Astrocyte (in vitro differentiated cells and primary cell): ENCODE results near the gene HMSD. TPM values are rescaled to one million over a fixed set of nuclear protein-coding genes. Genes with fewer than 3 reads are reported as not detected.

Source experiments
- DNase-seq: peaks from one replicate; pipeline ENCODE4 v3.0.0-alpha.2; 2010; ENCODE audit warnings: low read depth
- FAIRE-seq: peaks from 2 replicates; lab custom pipeline; 2011; peaks lifted over from hg19 to GRCh38; lab: Jason Lieb, UNC
- H2AFZ ChIP-seq: 2 replicates; pipeline ENCODE4 v1.6.0; 2012; ENCODE audit warnings: low read depth, low read length, inconsistent platforms
- H3K27ac ChIP-seq: 2 replicates; pipeline ENCODE4 v1.5.1; 2011; ENCODE audit warnings: low read depth, low read length, inconsistent platforms
- H3K27me3 ChIP-seq: 2 replicates; pipeline ENCODE4 v1.6.0; 2011; ENCODE audit warnings: low read length, inconsistent platforms; ENCODE audit not compliant: insufficient read depth
- H3K36me3 ChIP-seq: 2 replicates; pipeline ENCODE4 v1.5.1; 2011; ENCODE audit warnings: low read length, inconsistent platforms; ENCODE audit not compliant: insufficient read depth
- H3K4me1 ChIP-seq: 2 replicates; pipeline ENCODE4 v1.5.1; 2011; ENCODE audit warnings: low read length, inconsistent platforms; ENCODE audit not compliant: insufficient read depth
- H3K4me2 ChIP-seq: 2 replicates; pipeline ENCODE4 v1.6.0; 2012; ENCODE audit warnings: low read length, inconsistent platforms
- H3K4me3 ChIP-seq: 2 replicates; pipeline ENCODE4 v1.5.1; 2011; ENCODE audit warnings: low read depth, mild to moderate bottlenecking, low read length, inconsistent platforms; ENCODE audit not compliant: insufficient read depth
- H3K79me2 ChIP-seq: 2 replicates; pipeline ENCODE4 v1.6.0; 2012; ENCODE audit warnings: mild to moderate bottlenecking, low read length, inconsistent platforms; ENCODE audit not compliant: insufficient read depth
- H3K9ac ChIP-seq: 2 replicates; pipeline ENCODE4 v1.6.0; 2012; ENCODE audit warnings: mild to moderate bottlenecking, low read length, inconsistent platforms
- H3K9me3 ChIP-seq: 2 replicates; pipeline ENCODE4 v1.5.1; 2012; ENCODE audit warnings: low read depth, mild to moderate bottlenecking, low read length, inconsistent platforms; ENCODE audit not compliant: insufficient read depth
- H4K20me1 ChIP-seq: 2 replicates; pipeline ENCODE4 v1.6.0; 2012; ENCODE audit warnings: low read length, inconsistent platforms; ENCODE audit not compliant: insufficient read depth
- H3K27ac Mint-ChIP-seq: one replicate; pipeline ENCODE4 v1.8.0; 2021; ENCODE audit warnings: mild to moderate bottlenecking, mixed read lengths; ENCODE audit not compliant: unreplicated experiment
- H3K27me3 Mint-ChIP-seq: one replicate; pipeline ENCODE4 v1.8.0; 2021; ENCODE audit warnings: low read depth, mixed read lengths; ENCODE audit not compliant: unreplicated experiment
- H3K36me3 Mint-ChIP-seq: one replicate; pipeline ENCODE4 v1.8.0; 2021; ENCODE audit warnings: low read depth, mixed read lengths; ENCODE audit not compliant: unreplicated experiment
- H3K4me1 Mint-ChIP-seq: one replicate; pipeline ENCODE4 v1.8.0; 2021; ENCODE audit warnings: low read depth, mixed read lengths; ENCODE audit not compliant: unreplicated experiment
- H3K4me3 Mint-ChIP-seq: one replicate; pipeline ENCODE4 v1.8.0; 2021; ENCODE audit warnings: mild to moderate bottlenecking, moderate library complexity, mixed read lengths; ENCODE audit not compliant: unreplicated experiment
- H3K9me3 Mint-ChIP-seq: one replicate; pipeline ENCODE4 v1.8.0; 2021; ENCODE audit warnings: mild to moderate bottlenecking, mixed read lengths; ENCODE audit not compliant: unreplicated experiment
- CTCF ChIP-seq: IDR thresholded peaks from 2 replicates; pipeline ENCODE4 v1.5.1; 2011; ENCODE audit warnings: low read depth, mild to moderate bottlenecking, inconsistent platforms, low read length, moderate library complexity; ENCODE audit not compliant: insufficient read depth
- EZH2 ChIP-seq: IDR thresholded peaks from 2 replicates; pipeline ENCODE4 v1.6.1; 2012; ENCODE audit warnings: mild to moderate bottlenecking, low read length, inconsistent platforms; ENCODE audit not compliant: insufficient read depth
- total RNA-seq: library from RNA; stranded (reverse); gene quantifications from 2 replicates; pipeline ENCODE4 v1.2.1, GENCODE V29; 2021

The HMSD gene
- total RNA-seq, 1 donor from 2014 or later, result 1.0 TPM

GRCh38 chr18:64002581-64002980 lies 53.5 kb downstream of the HMSD start:
- peaks cover 1% of the 10 kb centered on the region for H3K36me3 Mint-ChIP-seq

GRCh38 chr18:64009305-64009704 lies 60.2 kb downstream of the HMSD start:
- no peak overlapping the region for H3K4me3 Mint-ChIP-seq
- TF ChIP-seq CTCF (no peak), EZH2 (no peak)
- no peak overlapping the region for H3K9ac ChIP-seq
- H3K27ac ChIP-seq, result no peak overlapping the region
- no peaks in the 10 kb centered on the region for H3K27me3 ChIP-seq
- no peak overlapping the region for H3K27ac Mint-ChIP-seq
- no peaks in the 10 kb centered on the region for H3K9me3 ChIP-seq
- no peak overlapping the region for H2AFZ ChIP-seq
- FAIRE-seq (no peak), DNase-seq (no peak)
- H3K9me3 Mint-ChIP-seq, result no peaks in the 10 kb centered on the region
- no peaks in the 10 kb centered on the region for H3K4me1 ChIP-seq
- no peaks in the 10 kb centered on the region for H3K4me1 Mint-ChIP-seq
- no peaks in the 10 kb centered on the region for H3K79me2 ChIP-seq
- no peaks in the 10 kb centered on the region for H3K36me3 ChIP-seq
- no peaks in the 10 kb centered on the region for H3K27me3 Mint-ChIP-seq
- H3K36me3 Mint-ChIP-seq, result no peaks in the 10 kb centered on the region
- no peak overlapping the region for H3K4me3 ChIP-seq
- H3K4me2 ChIP-seq, result no peak overlapping the region
- H4K20me1 ChIP-seq, result no peaks in the 10 kb centered on the region

More at GRCh38 chr18:64002581-64002980, 53.5 kb downstream of the HMSD start:
- H3K9me3 ChIP-seq, result no peaks in the 10 kb centered on the region
- no peaks in the 10 kb centered on the region for H3K4me1 ChIP-seq
- Mint-ChIP-seq H3K27ac (no peak overlapping the region), H3K4me3 (no peak overlapping the region), H3K27me3 (peaks cover 2% of the 10 kb centered on the region), H3K9me3 (no peaks in the 10 kb centered on the region), H3K4me1 (no peaks in the 10 kb centered on the region)
- H4K20me1 ChIP-seq, result no peaks in the 10 kb centered on the region
- no peak for TF ChIP-seq EZH2
- no peak for TF ChIP-seq CTCF
- H3K4me3 ChIP-seq, result no peak overlapping the region
- H3K4me2 ChIP-seq, result no peak overlapping the region
- H3K9ac ChIP-seq, result no peak overlapping the region
- no peak overlapping the region for H3K27ac ChIP-seq
- no peak overlapping the region for H2AFZ ChIP-seq
- no peak for FAIRE-seq
- no peaks in the 10 kb centered on the region for H3K36me3 ChIP-seq
- no peaks in the 10 kb centered on the region for H3K27me3 ChIP-seq
- H3K79me2 ChIP-seq, result no peaks in the 10 kb centered on the region
- DNase-seq, result no peak

Other genes starting within 250 kb of the HMSD start
- gene SERPINB11, start 246.3 kb upstream of the HMSD start, total RNA-seq, result not detected in 2 replicates
- 11.3 and 18.0 TPM in 2 replicates for gene SERPINB7, start 173.9 kb upstream of the HMSD start, total RNA-seq
- 0.60 and 1.7 TPM in 2 replicates for gene SERPINB2, start 61.6 kb upstream of the HMSD start, total RNA-seq
- not detected in 2 replicates for gene SERPINB10, start 41.3 kb upstream of the HMSD start, total RNA-seq
- 13.1 and 14.1 TPM in 2 replicates for gene SERPINB8, start 20.8 kb downstream of the HMSD start, total RNA-seq
- gene LINC00305, start 199.8 kb downstream of the HMSD start, total RNA-seq, result not detected in 2 replicates